ENCODE measurements around the gene ATP5F1C. TPM values are rescaled to one million over a fixed set of nuclear protein-coding genes. Genes with fewer than 3 reads are reported as not detected.

The ATP5F1C gene
- total and polyA plus RNA-seq, 2 experiments from 2014 or later: 269 to 416 TPM

GRCh38 chr10:7829289-7829834 lies 41.4 kb downstream of the ATP5F1C start:
- Histone ChIP-seq H3K79me2 (peaks cover 40% of the 10 kb centered on the region), H3K27ac (no peak overlapping the region), H4K20me1 (ENCODE audit: insufficient read depth, poor library complexity, severe bottlenecking) (no peaks in the 10 kb centered on the region), H3K9me3 (ENCODE audit: low read depth) (no peaks in the 10 kb centered on the region), H3K9me2 (replicated peaks; ENCODE audit: insufficient read depth) (no peaks in the 10 kb centered on the region), H3K36me3 (replicated peaks; ENCODE audit: insufficient read depth, low read depth) (no peaks in the 10 kb centered on the region), H3K27me3 (no peaks in the 10 kb centered on the region), H2AFZ (no peak overlapping the region), H3K4me2 (no peak overlapping the region), H3K4me1 (ENCODE audit: insufficient read depth) (no peaks in the 10 kb centered on the region), H3K4me3 (no peak overlapping the region)
- DNase-seq (ENCODE audit: low spot score): no peak
- WGBS (ENCODE audit: low lambda C conversion rate, missing lambda C conversion rate): 97% methylated on average over 10 of the region's 10 CpGs
- TF ChIP-seq EZH2phosphoT487 (IDR thresholded peaks at IDR 0.05; ENCODE audit: low read depth, severe bottlenecking, unreplicated experiment) (no peak), CTCF (IDR thresholded peaks at IDR 0.05; ENCODE audit: poor library complexity) (no peak), EZH2 (IDR thresholded peaks at IDR 0.05; ENCODE audit: borderline replicate concordance) (no peak)

- WGBS (ENCODE audit: low lambda C conversion rate, missing lambda C conversion rate): 74% methylated on average over 1 of the region's 1 CpG
- Histone ChIP-seq H3K4me1 (ENCODE audit: insufficient read depth) (no peaks in the 10 kb centered on the region), H4K20me1 (ENCODE audit: insufficient read depth, poor library complexity, severe bottlenecking) (no peaks in the 10 kb centered on the region), H3K36me3 (replicated peaks; ENCODE audit: insufficient read depth, low read depth) (no peaks in the 10 kb centered on the region), H3K79me2 (peaks cover 53% of the 10 kb centered on the region), H3K27me3 (no peaks in the 10 kb centered on the region), H3K9me3 (ENCODE audit: low read depth) (no peaks in the 10 kb centered on the region), H3K4me3 (no peak overlapping the region), H2AFZ (no peak overlapping the region), H3K4me2 (no peak overlapping the region), H3K9me2 (replicated peaks; ENCODE audit: insufficient read depth) (no peaks in the 10 kb centered on the region), H3K27ac (no peak overlapping the region)
- TF ChIP-seq CTCF (IDR thresholded peaks at IDR 0.05; ENCODE audit: poor library complexity) (no peak), EZH2 (IDR thresholded peaks at IDR 0.05; ENCODE audit: borderline replicate concordance) (no peak), EZH2phosphoT487 (IDR thresholded peaks at IDR 0.05; ENCODE audit: low read depth, severe bottlenecking, unreplicated experiment) (no peak)
- DNase-seq (ENCODE audit: low spot score): no peak
Measured at GRCh38 chr10:7832060-7832459, 44.1 kb downstream of the ATP5F1C start.

GRCh38 chr10:7833210-7833609 lies 45.2 kb downstream of the ATP5F1C start:
- Histone ChIP-seq H3K9me3 (ENCODE audit: low read depth) (no peaks in the 10 kb centered on the region), H3K4me1 (ENCODE audit: insufficient read depth) (no peaks in the 10 kb centered on the region), H3K4me3 (no peak overlapping the region), H2AFZ (no peak overlapping the region), H3K27ac (no peak overlapping the region), H4K20me1 (ENCODE audit: insufficient read depth, poor library complexity, severe bottlenecking) (no peaks in the 10 kb centered on the region), H3K36me3 (replicated peaks; ENCODE audit: insufficient read depth, low read depth) (no peaks in the 10 kb centered on the region), H3K27me3 (no peaks in the 10 kb centered on the region), H3K79me2 (peaks cover 59% of the 10 kb centered on the region), H3K4me2 (no peak overlapping the region), H3K9me2 (replicated peaks; ENCODE audit: insufficient read depth) (no peaks in the 10 kb centered on the region)
- no peak for DNase-seq (ENCODE audit: low spot score)
- no peak for TF ChIP-seq EZH2phosphoT487 (IDR thresholded peaks at IDR 0.05; ENCODE audit: low read depth, severe bottlenecking, unreplicated experiment)
- TF ChIP-seq CTCF (IDR thresholded peaks at IDR 0.05; ENCODE audit: poor library complexity): no peak
- no peak for TF ChIP-seq EZH2 (IDR thresholded peaks at IDR 0.05; ENCODE audit: borderline replicate concordance)

GRCh38 chr10:7834262-7834661 lies 46.3 kb downstream of the ATP5F1C start:
- Histone ChIP-seq H4K20me1 (ENCODE audit: insufficient read depth, poor library complexity, severe bottlenecking) (no peaks in the 10 kb centered on the region), H3K4me3 (no peak overlapping the region), H3K9me3 (ENCODE audit: low read depth) (no peaks in the 10 kb centered on the region), H3K79me2 (peaks cover 58% of the 10 kb centered on the region), H2AFZ (no peak overlapping the region), H3K4me2 (no peak overlapping the region), H3K4me1 (ENCODE audit: insufficient read depth) (no peaks in the 10 kb centered on the region), H3K27ac (no peak overlapping the region), H3K27me3 (no peaks in the 10 kb centered on the region), H3K36me3 (replicated peaks; ENCODE audit: insufficient read depth, low read depth) (no peaks in the 10 kb centered on the region), H3K9me2 (replicated peaks; ENCODE audit: insufficient read depth) (no peaks in the 10 kb centered on the region)
- DNase-seq (ENCODE audit: low spot score): no peak
- TF ChIP-seq CTCF (IDR thresholded peaks at IDR 0.05; ENCODE audit: poor library complexity) (no peak), EZH2phosphoT487 (IDR thresholded peaks at IDR 0.05; ENCODE audit: low read depth, severe bottlenecking, unreplicated experiment) (no peak), EZH2 (IDR thresholded peaks at IDR 0.05; ENCODE audit: borderline replicate concordance) (no peak)
- 97% methylated on average over 3 of the region's 3 CpGs for WGBS (ENCODE audit: low lambda C conversion rate, missing lambda C conversion rate)

All from hepatocyte (in vitro differentiated cells).